Astrocyte (in vitro differentiated cells and primary cell): ENCODE results near the gene LRRC23.
"Not testable (repeated sequence)": the region's sequence is repeated elsewhere in the genome, so short reads cannot be mapped to it uniquely, and the experiment has no call there.

ENCODE experiments used
- CTCF ChIP-seq: IDR thresholded peaks from 2 replicates; pipeline ENCODE4 v1.5.1; 2011; ENCODE audit warnings: low read depth, mild to moderate bottlenecking, inconsistent platforms, low read length, moderate library complexity; ENCODE audit not compliant: insufficient read depth
- EZH2 ChIP-seq: IDR thresholded peaks from 2 replicates; pipeline ENCODE4 v1.6.1; 2012; ENCODE audit warnings: mild to moderate bottlenecking, low read length, inconsistent platforms; ENCODE audit not compliant: insufficient read depth

GRCh38 chr12:6865307-6865706 is 39.3 kb upstream of the LRRC23 start:
- TF ChIP-seq CTCF, EZH2: not testable (repeated sequence)
